IMR-90 (cell line): ENCODE data around the gene FST. TPM values are rescaled to one million over a fixed set of nuclear protein-coding genes. Genes with fewer than 3 reads are reported as not detected.

Source experiments
- ATAC-seq: fragments of 200-7000 bp; cut with Tn5 transposase; 2 replicates; pipeline ENCODE4 v1.9.1; 2020; ENCODE audit warnings: low read depth, mild to moderate bottlenecking, moderate library complexity
- BruUV-seq: library from RNA; stranded (reverse); fragments of 400-500 nt; replicated peaks from 2 replicates; lab custom pipeline; 2021; lab: Mats Ljungman, UMichigan
- CTCF ChIA-PET: fragments of 300-600 bp; formaldehyde crosslinking; extraction: SDS; loops from one replicate; lab custom pipeline; 2021; ENCODE audit warnings: antibody characterized with exemption; lab: Yijun Ruan, JAX
- POLR2A ChIA-PET: fragments of 300-600 bp; sonication (Branson Sonifier 250); formaldehyde crosslinking; loops from one replicate; lab custom pipeline; 2022; ENCODE audit warnings: antibody characterized with exemption; ENCODE audit not compliant: unreplicated experiment; lab: Charles Lee
- DNase-seq: peaks from one replicate; pipeline ENCODE4 v3.0.0; 2013
- H2AFZ ChIP-seq: replicated peaks from 2 replicates; pipeline ENCODE3; 2013; ENCODE audit warnings: low read length, mild to moderate bottlenecking; ENCODE audit not compliant: poor library complexity
- H2AK5ac ChIP-seq: 2 replicates; pipeline ENCODE4 v1.6.1; 2013; ENCODE audit warnings: low read depth, low read length, inconsistent platforms
- H2AK9ac ChIP-seq: replicated peaks from 2 replicates; pipeline ENCODE3; 2013; ENCODE audit warnings: mild to moderate bottlenecking, low read depth, low read length, moderate library complexity; ENCODE audit not compliant: poor library complexity
- H2BK120ac ChIP-seq: 2 replicates; pipeline ENCODE4 v1.6.1; 2013; ENCODE audit warnings: low read depth, low read length, inconsistent platforms
- H2BK15ac ChIP-seq: 3 replicates; pipeline ENCODE4 v1.6.1; 2013; ENCODE audit warnings: low read depth, low read length, inconsistent platforms
- H2BK20ac ChIP-seq: 2 replicates; pipeline ENCODE4 v1.6.1; 2013; ENCODE audit warnings: low read depth, mild to moderate bottlenecking, inconsistent platforms, low read length, moderate library complexity
- H2BK5ac ChIP-seq: 2 replicates; pipeline ENCODE4 v1.6.1; 2013; ENCODE audit warnings: mild to moderate bottlenecking, low read depth, low read length, inconsistent platforms; ENCODE audit not compliant: poor library complexity, severe bottlenecking
- H3K14ac ChIP-seq: replicated peaks from 2 replicates; pipeline ENCODE4 v1.6.1; 2013; ENCODE audit warnings: low read depth, low read length, inconsistent platforms
- H3K18ac ChIP-seq: 2 replicates; pipeline ENCODE4 v1.6.1; 2013; ENCODE audit warnings: low read depth, low read length, control low read depth
- H3K23ac ChIP-seq: 2 replicates; pipeline ENCODE4 v1.6.1; 2013; ENCODE audit warnings: low read depth, low read length, inconsistent platforms
- H3K27ac ChIP-seq: 2 replicates; pipeline ENCODE4 v1.5.1; 2013; ENCODE audit warnings: mild to moderate bottlenecking, control low read depth, low read length; ENCODE audit not compliant: insufficient read depth
- H3K27me3 ChIP-seq: 2 replicates; pipeline ENCODE4 v1.6.1; 2013; ENCODE audit warnings: low read length; ENCODE audit not compliant: control insufficient read depth, insufficient read depth
- H3K36me3 ChIP-seq: 2 replicates; pipeline ENCODE4 v1.6.1; 2013; ENCODE audit warnings: low read length, mixed read lengths; ENCODE audit not compliant: control insufficient read depth, insufficient read depth
- H3K4ac ChIP-seq: 2 replicates; pipeline ENCODE4 v1.6.1; 2013; ENCODE audit warnings: low read depth, low read length, inconsistent platforms
- H3K4me1 ChIP-seq: 2 replicates; pipeline ENCODE4 v1.6.1; 2013; ENCODE audit warnings: low read length, mixed read lengths; ENCODE audit not compliant: control insufficient read depth, insufficient read depth
- H3K4me2 ChIP-seq: 2 replicates; pipeline ENCODE4 v1.6.1; 2013; ENCODE audit warnings: low read depth, mild to moderate bottlenecking, control low read depth, low read length, moderate library complexity
- H3K4me3 ChIP-seq: 2 replicates; pipeline ENCODE4 v1.5.1; 2013; ENCODE audit warnings: low read depth, mild to moderate bottlenecking, control low read depth, low read length, moderate library complexity; ENCODE audit not compliant: insufficient read depth
- H3K56ac ChIP-seq: 2 replicates; pipeline ENCODE4 v1.6.1; 2013; ENCODE audit warnings: low read length, inconsistent platforms; ENCODE audit not compliant: insufficient read depth; ENCODE audit errors: extremely low read depth
- H3K79me1 ChIP-seq, 2 experiments: 2 replicates each; pipeline ENCODE4 v1.6.1; 2013; ENCODE audit warnings: low read length in 2 of 2, inconsistent platforms in 1 of 2, low read depth in 1 of 2
- H3K9ac ChIP-seq: 2 replicates; pipeline ENCODE4 v1.6.1; 2013; ENCODE audit warnings: low read depth, low read length, control low read depth
- H3K9me1 ChIP-seq: 2 replicates; pipeline ENCODE4 v1.6.1; 2013; ENCODE audit warnings: low read length, inconsistent platforms; ENCODE audit not compliant: insufficient read depth
- H3K9me3 ChIP-seq: 2 replicates; pipeline ENCODE4 v1.6.1; 2013; ENCODE audit warnings: low read length; ENCODE audit not compliant: control insufficient read depth, insufficient read depth
- H4K20me1 ChIP-seq: 2 replicates; pipeline ENCODE4 v1.6.1; 2013; ENCODE audit warnings: low read length, inconsistent platforms; ENCODE audit not compliant: insufficient read depth
- H4K5ac ChIP-seq: 2 replicates; pipeline ENCODE4 v1.6.1; 2013; ENCODE audit warnings: mild to moderate bottlenecking, low read depth, low read length, control low read depth
- H4K8ac ChIP-seq, 2 experiments: 2 replicates each; pipeline ENCODE4 v1.6.1; 2013; ENCODE audit warnings: low read depth in 2 of 2, low read length in 2 of 2, control low read depth in 1 of 2, inconsistent platforms in 1 of 2
- H4K91ac ChIP-seq: 2 replicates; pipeline ENCODE4 v1.6.1; 2013; ENCODE audit warnings: low read depth, low read length, inconsistent platforms; ENCODE audit not compliant: insufficient read depth
- BHLHE40 ChIP-seq: fragments of 150-350 bp; IDR thresholded peaks from 2 replicates; pipeline ENCODE4 v1.6.1; 2016; ENCODE audit warnings: mild to moderate bottlenecking, low read depth, low read length
- CEBPB ChIP-seq: IDR thresholded peaks from 2 replicates; pipeline ENCODE4 v1.6.1; 2012; ENCODE audit warnings: low read depth, low read length, improper control_type of control experiment
- ELK1 ChIP-seq: fragments of 150-350 bp; IDR thresholded peaks from 2 replicates; pipeline ENCODE4 v1.6.1; 2016; ENCODE audit warnings: low read depth, mild to moderate bottlenecking, low read length, moderate library complexity, borderline replicate concordance
- FOS ChIP-seq: fragments of 150-350 bp; IDR thresholded peaks from 2 replicates; pipeline ENCODE4 v1.6.1; 2016; ENCODE audit warnings: low read depth, low read length
- MAFK ChIP-seq: IDR thresholded peaks from 2 replicates; pipeline ENCODE4 v1.6.1; 2012; ENCODE audit warnings: low read depth, low read length, improper control_type of control experiment
- NFE2L2 ChIP-seq: fragments of 150-350 bp; IDR thresholded peaks from 2 replicates; pipeline ENCODE4 v1.6.1; 2016; ENCODE audit warnings: low read depth, mild to moderate bottlenecking, low read length
- POLR2A ChIP-seq: IDR thresholded peaks from 2 replicates; pipeline ENCODE4 v1.6.1; 2012; ENCODE audit warnings: mild to moderate bottlenecking, low read depth, low read length
- RAD21 ChIP-seq: IDR thresholded peaks from 2 replicates; pipeline ENCODE4 v1.6.1; 2012; ENCODE audit warnings: low read length, improper control_type of control experiment
- WGBS, 2 experiments: methylation state at CpG; one replicate each; pipeline versions ENCODE4 v1.1.5 to v1.1.7; 2013; ENCODE audit warnings: missing lambda C conversion rate in 2 of 2; ENCODE audit not compliant: insufficient read length in 1 of 2; ENCODE audit errors: extremely low coverage in 2 of 2; 5-methylcytosine and 5-hydroxymethylcytosine counted together
- dilution Hi-C: fragments of 300-500 bp; cut with HindIII; formaldehyde crosslinking; loops from one replicate; pipeline ENCODE4 v1.14.3; 2018; ENCODE audit warnings: low sequenced_read_pairs; ENCODE audit not compliant: unreplicated experiment
- in situ Hi-C: fragments of 300-500 bp; cut with MboI; formaldehyde crosslinking; loops from 3 replicates; pipeline ENCODE4 v1.14.3; 2019; ENCODE audit warnings: low sequenced_read_pairs, inconsistent platforms, mixed read lengths
- intact Hi-C: fragments of 100-400 bp; cut with micrococcal nuclease; formaldehyde crosslinking; loops from 2 replicates; pipeline ENCODE4 v1.10.0; 2022
- polyA plus RNA-seq, 3 experiments: library from polyadenylated mRNA; depleted of rRNA; stranded (reverse); fragments of >200 nt; gene quantifications; 2 replicates each; pipeline ENCODE4 v1.2.3, GENCODE V29; 2012; ENCODE audit warnings: low replicate concordance in 1 of 3
- total RNA-seq: library from RNA; depleted of rRNA; stranded (reverse); fragments of >200 nt; gene quantifications from 2 replicates; pipeline ENCODE4 v1.2.3, GENCODE V29; 2012
- TF ChIP-seq, protein P1 (sequence below): conservative IDR thresholded peaks from 2 replicates; pipeline ENCODE4 v1.5.1; 2012; ENCODE audit warnings: mild to moderate bottlenecking, low read depth, low read length, improper control_type of control experiment

Gene FST
- total and polyA plus RNA-seq, 2 of the 4 experiments (the other 2 are of a cell fraction) = 141 to 195 TPM

GRCh38 chr5:53431665-53432064 lies 48.8 kb upstream of the FST start:
- TF ChIP-seq FOS (peak; percentile 7; the same call in 1 of the 2 replicates), BHLHE40 (peak; percentile 6; the same call in 1 of the 2 replicates), CEBPB (no peak), NFE2L2 (no peak), POLR2A (no peak), MAFK (peak; percentile 71), RAD21 (no peak), ELK1 (no peak)
- TF ChIP-seq, protein P1, sequence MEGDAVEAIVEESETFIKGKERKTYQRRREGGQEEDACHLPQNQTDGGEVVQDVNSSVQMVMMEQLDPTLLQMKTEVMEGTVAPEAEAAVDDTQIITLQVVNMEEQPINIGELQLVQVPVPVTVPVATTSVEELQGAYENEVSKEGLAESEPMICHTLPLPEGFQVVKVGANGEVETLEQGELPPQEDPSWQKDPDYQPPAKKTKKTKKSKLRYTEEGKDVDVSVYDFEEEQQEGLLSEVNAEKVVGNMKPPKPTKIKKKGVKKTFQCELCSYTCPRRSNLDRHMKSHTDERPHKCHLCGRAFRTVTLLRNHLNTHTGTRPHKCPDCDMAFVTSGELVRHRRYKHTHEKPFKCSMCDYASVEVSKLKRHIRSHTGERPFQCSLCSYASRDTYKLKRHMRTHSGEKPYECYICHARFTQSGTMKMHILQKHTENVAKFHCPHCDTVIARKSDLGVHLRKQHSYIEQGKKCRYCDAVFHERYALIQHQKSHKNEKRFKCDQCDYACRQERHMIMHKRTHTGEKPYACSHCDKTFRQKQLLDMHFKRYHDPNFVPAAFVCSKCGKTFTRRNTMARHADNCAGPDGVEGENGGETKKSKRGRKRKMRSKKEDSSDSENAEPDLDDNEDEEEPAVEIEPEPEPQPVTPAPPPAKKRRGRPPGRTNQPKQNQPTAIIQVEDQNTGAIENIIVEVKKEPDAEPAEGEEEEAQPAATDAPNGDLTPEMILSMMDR = no peak
- peak; percentile 33; the same call in 1 of the 2 replicates for ATAC-seq
- peak overlapping the region; percentile 27 for H3K18ac ChIP-seq
- peak overlapping the region; percentile 78; the same call in 2 of the 3 replicates for H2BK15ac ChIP-seq
- H4K5ac ChIP-seq = 0 out of 2 replicates have a peak overlapping the region, but pooled peaks have one; percentile 14
- peak overlapping the region; percentile 76 for H3K23ac ChIP-seq
- no peak overlapping the region for H2AK9ac ChIP-seq
- ChIA-PET CTCF (no interaction called here), POLR2A (interaction anchor here (0.6 kb wide), 1 partner anchor 178 kb away, joined by 7 read pairs; no protein-coding TSS in a partner anchor)
- H3K36me3 ChIP-seq = no peaks in the 10 kb centered on the region
- H3K9me1 ChIP-seq = peaks cover 12% of the 10 kb centered on the region
- peaks cover 14% of the 10 kb centered on the region for H3K4me1 ChIP-seq
- peak overlapping the region; percentile 79 for H4K91ac ChIP-seq
- peak; percentile 84 for DNase-seq
- H3K27ac ChIP-seq = peak overlapping the region; percentile 64
- peak overlapping the region; percentile 93 for H3K4ac ChIP-seq
- no TSS peak for BruUV-seq
- dilution Hi-C loops = no loop called here
- H2AFZ ChIP-seq = peak overlapping the region; percentile 85
- peak overlapping the region; percentile 92 for H3K14ac ChIP-seq
- no peak overlapping the region for H3K4me3 ChIP-seq
- peak overlapping the region in 1 of 2 experiments; percentile 64; a peak in 2 of 4 replicates for H4K8ac ChIP-seq
- peak overlapping the region; percentile 78 for H2BK5ac ChIP-seq
- H3K27me3 ChIP-seq = no peaks in the 10 kb centered on the region
- no peaks in the 10 kb centered on the region for H3K9me3 ChIP-seq
- intact Hi-C loops = loop anchor here (2.0 to 5.0 kb wide), 3 partner anchors 47 to 787 kb away; no protein-coding TSS in a partner anchor
- in situ Hi-C loops = loop anchor here (5.0 kb wide), 2 partner anchors 169 to 249 kb away; no protein-coding TSS in a partner anchor
- no peaks in the 10 kb centered on the region for H4K20me1 ChIP-seq
- peak overlapping the region; percentile 95 for H2BK20ac ChIP-seq
- peak overlapping the region; percentile 96 for H2BK120ac ChIP-seq
- no peak overlapping the region for H3K4me2 ChIP-seq
- H3K9ac ChIP-seq = peak overlapping the region; percentile 27; the same call in 1 of the 2 replicates
- peak overlapping the region; percentile 95 for H2AK5ac ChIP-seq
- peak overlapping the region; percentile 57; the same call in 1 of the 2 replicates for H3K56ac ChIP-seq
- H3K79me1 ChIP-seq = peaks cover 0 to 6% of the 10 kb centered on the region in 2 experiments; a peak in 3 of 4 replicates
- WGBS, 2 experiments = 82% methylated on average over 3 of the region's 6 CpGs; no CpG with 5 or more reads in 1 of the 2 experiments
